NCI-H2171 (cell line): ENCODE data around the gene VGLL3.

ENCODE experiments used
- DNase-seq: peaks from one replicate; lab custom pipeline; 2025; lab: John Stamatoyannopoulos, UW

VGLL3 gene

GRCh38 chr3:86949850-86950249 lies 41.1 kb downstream of the VGLL3 start:
- no peak for DNase-seq

GRCh38 chr3:86948822-86949221 lies 42.1 kb downstream of the VGLL3 start:
- no peak for DNase-seq

- no peak for DNase-seq
Observed at GRCh38 chr3:86942206-86942605, 48.7 kb downstream of the VGLL3 start.

- no peak for DNase-seq
Observed at GRCh38 chr3:86938416-86939105, 52.4 kb downstream of the VGLL3 start.

GRCh38 chr3:86937306-86937791 lies 53.6 kb downstream of the VGLL3 start:
- no peak for DNase-seq

GRCh38 chr3:86934851-86935250 lies 56.1 kb downstream of the VGLL3 start:
- no peak for DNase-seq

- DNase-seq = no peak
Observed at GRCh38 chr3:86930831-86931230, 60.1 kb downstream of the VGLL3 start.

GRCh38 chr3:86930181-86930580 lies 60.8 kb downstream of the VGLL3 start:
- DNase-seq = no peak

- no peak for DNase-seq
Observed at GRCh38 chr3:86929046-86929445, 61.9 kb downstream of the VGLL3 start.

- peak; percentile 51 for DNase-seq
Observed at GRCh38 chr3:86923071-86923491, 67.9 kb downstream of the VGLL3 start.

GRCh38 chr3:86921971-86922680 lies 68.8 kb downstream of the VGLL3 start:
- DNase-seq = no peak

GRCh38 chr3:86914670-86915069 lies 76.3 kb downstream of the VGLL3 start:
- no peak for DNase-seq

- DNase-seq = no peak
Observed at GRCh38 chr3:86913160-86913559, 77.8 kb downstream of the VGLL3 start.

GRCh38 chr3:86895202-86895601 lies 95.7 kb downstream of the VGLL3 start:
- DNase-seq = no peak

- DNase-seq = no peak
Observed at GRCh38 chr3:86890741-86891396, 100.1 kb downstream of the VGLL3 start.
